HFFc6 (cell line): Measurements from ENCODE around the gene DEXI. TPM values are rescaled to one million over a fixed set of nuclear protein-coding genes. Genes with fewer than 3 reads are reported as not detected.

ENCODE experiments used
- DNase-seq: peaks from one replicate; pipeline ENCODE4 v3.0.0-alpha.2; 2018
- H3K27ac Mint-ChIP-seq: 2 replicates; pipeline ENCODE4 v1.8.0; 2020; ENCODE audit warnings: mild to moderate bottlenecking, mixed read lengths
- H3K27me3 Mint-ChIP-seq: 2 replicates; pipeline ENCODE4 v1.8.0; 2021; ENCODE audit warnings: mild to moderate bottlenecking, moderate library complexity, mixed read lengths; ENCODE audit not compliant: insufficient read depth
- H3K36me3 Mint-ChIP-seq: 2 replicates; pipeline ENCODE4 v1.8.0; 2021; ENCODE audit warnings: low read depth, mixed read lengths
- H3K4me1 Mint-ChIP-seq: 2 replicates; pipeline ENCODE4 v1.8.0; 2020; ENCODE audit warnings: low read depth, mixed read lengths
- H3K4me3 Mint-ChIP-seq: 2 replicates; pipeline ENCODE4 v1.8.0; 2020; ENCODE audit warnings: mild to moderate bottlenecking, moderate library complexity, mixed read lengths
- H3K9me3 Mint-ChIP-seq: 2 replicates; pipeline ENCODE4 v1.8.0; 2020; ENCODE audit warnings: mild to moderate bottlenecking, mixed read lengths
- CTCF ChIP-seq: fragments of 200-600 bp; sonication (generic); IDR thresholded peaks from 2 replicates; pipeline ENCODE4 v1.5.0; 2021; ENCODE audit warnings: antibody characterized with exemption, mild to moderate bottlenecking
- total RNA-seq, 6 experiments: library from RNA; stranded (reverse); fragmentation: NEBNext Ultra II Directional; extraction: Animal tissue kit (Norgen Biotek cat#: 25700); gene quantifications; 2 replicates in 1 of 6; 3 replicates in 5 of 6; pipeline ENCODE4 v1.2.3, GENCODE V29; 2021

The DEXI gene
- total RNA-seq, 6 experiments from 2014 or later = 39.3 to 49.2 (median 44.3) TPM

- no peaks in the 10 kb centered on the region for H3K4me1 Mint-ChIP-seq
- H3K4me3 Mint-ChIP-seq = no peak overlapping the region
- H3K27ac Mint-ChIP-seq = no peak overlapping the region
- no peaks in the 10 kb centered on the region for H3K36me3 Mint-ChIP-seq
- peaks cover 24% of the 10 kb centered on the region for H3K27me3 Mint-ChIP-seq
- no peak for DNase-seq
- TF ChIP-seq CTCF = no peak
- no peaks in the 10 kb centered on the region for H3K9me3 Mint-ChIP-seq
Observed at GRCh38 chr16:10896165-10896564, 46.1 kb downstream of the DEXI start.

DNA sequence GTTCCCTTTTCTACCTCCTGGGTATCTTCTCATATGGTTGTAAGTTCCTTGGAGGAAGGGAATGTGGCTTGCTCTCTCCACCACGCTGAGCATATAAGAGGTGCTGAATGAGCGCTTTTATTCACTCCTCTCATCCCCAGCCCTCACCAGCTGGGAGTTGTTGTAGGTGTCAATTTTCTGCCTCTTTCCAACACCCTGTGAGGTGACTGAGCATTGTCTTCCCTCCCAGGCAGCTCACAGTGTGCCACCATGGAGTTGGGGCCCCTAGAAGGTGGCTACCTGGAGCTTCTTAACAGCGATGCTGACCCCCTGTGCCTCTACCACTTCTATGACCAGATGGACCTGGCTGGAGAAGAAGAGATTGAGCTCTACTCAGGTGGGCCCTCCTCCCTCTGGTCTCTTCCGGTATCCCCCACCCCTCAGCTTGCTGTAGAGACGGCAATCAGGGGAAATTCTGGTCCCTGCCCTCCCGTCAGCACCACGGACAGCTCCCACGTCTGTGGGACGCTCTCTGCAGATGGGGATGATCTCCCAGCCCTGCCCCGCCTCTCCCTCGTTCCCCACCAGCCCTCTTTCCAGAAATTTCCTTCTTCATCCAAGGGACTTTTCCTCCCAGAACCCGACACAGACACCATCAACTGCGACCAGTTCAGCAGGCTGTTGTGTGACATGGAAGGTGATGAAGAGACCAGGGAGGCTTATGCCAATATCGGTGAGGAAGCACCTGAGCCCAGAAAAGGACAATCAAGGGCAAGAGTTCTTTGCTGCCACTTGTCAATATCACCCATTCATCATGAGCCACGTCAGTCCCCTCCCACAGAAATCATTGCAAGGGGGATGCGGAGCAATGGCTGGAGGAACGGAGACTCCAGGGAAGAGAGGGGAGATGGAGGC, 47.0 kb downstream of the DEXI start:
- Mint-ChIP-seq H3K36me3 (no peaks in the 10 kb centered on the region), H3K9me3 (no peaks in the 10 kb centered on the region), H3K4me3 (no peak overlapping the region), H3K27ac (no peak overlapping the region), H3K4me1 (no peaks in the 10 kb centered on the region), H3K27me3 (peaks cover 24% of the 10 kb centered on the region)
- no peak for DNase-seq
- no peak for TF ChIP-seq CTCF

DNA sequence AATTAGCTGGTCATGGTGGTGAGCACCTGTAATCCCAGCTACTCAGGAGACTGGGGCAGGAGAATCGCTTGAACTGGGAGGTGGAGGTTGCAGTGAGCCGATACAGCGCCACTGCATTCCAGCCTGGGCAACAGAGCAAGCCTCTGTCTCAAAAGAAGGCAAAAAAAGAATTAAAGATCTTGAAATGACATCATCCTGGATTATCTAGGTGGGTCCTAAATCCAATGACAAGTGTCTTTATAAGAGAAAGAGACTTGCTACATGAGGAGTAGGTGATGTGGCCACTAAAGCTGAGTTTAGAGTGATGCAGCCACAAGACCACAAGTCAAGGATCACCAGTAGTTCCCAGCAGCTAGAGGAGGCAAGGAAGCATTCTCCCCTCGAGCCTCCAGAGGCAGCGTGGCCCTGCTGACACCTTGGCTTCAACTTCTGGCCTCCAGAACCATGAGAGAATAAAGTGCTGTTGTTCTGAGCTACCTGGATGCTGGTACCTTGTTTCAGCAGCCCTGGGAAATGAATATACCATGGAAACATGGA, 49.4 kb downstream of the DEXI start:
- TF ChIP-seq CTCF = no peak
- H3K27me3 Mint-ChIP-seq = peaks cover 31% of the 10 kb centered on the region
- no peaks in the 10 kb centered on the region for H3K4me1 Mint-ChIP-seq
- H3K36me3 Mint-ChIP-seq = no peaks in the 10 kb centered on the region
- H3K9me3 Mint-ChIP-seq = no peaks in the 10 kb centered on the region
- no peak overlapping the region for H3K27ac Mint-ChIP-seq
- DNase-seq = no peak
- H3K4me3 Mint-ChIP-seq = no peak overlapping the region

GRCh38 chr16:10889855-10890254, 52.4 kb downstream of the DEXI start:
- Mint-ChIP-seq H3K4me1 (no peaks in the 10 kb centered on the region), H3K27me3 (peaks cover 32% of the 10 kb centered on the region), H3K36me3 (no peaks in the 10 kb centered on the region), H3K9me3 (no peaks in the 10 kb centered on the region), H3K27ac (no peak overlapping the region), H3K4me3 (no peak overlapping the region)
- no peak for DNase-seq
- no peak for TF ChIP-seq CTCF

DNA sequence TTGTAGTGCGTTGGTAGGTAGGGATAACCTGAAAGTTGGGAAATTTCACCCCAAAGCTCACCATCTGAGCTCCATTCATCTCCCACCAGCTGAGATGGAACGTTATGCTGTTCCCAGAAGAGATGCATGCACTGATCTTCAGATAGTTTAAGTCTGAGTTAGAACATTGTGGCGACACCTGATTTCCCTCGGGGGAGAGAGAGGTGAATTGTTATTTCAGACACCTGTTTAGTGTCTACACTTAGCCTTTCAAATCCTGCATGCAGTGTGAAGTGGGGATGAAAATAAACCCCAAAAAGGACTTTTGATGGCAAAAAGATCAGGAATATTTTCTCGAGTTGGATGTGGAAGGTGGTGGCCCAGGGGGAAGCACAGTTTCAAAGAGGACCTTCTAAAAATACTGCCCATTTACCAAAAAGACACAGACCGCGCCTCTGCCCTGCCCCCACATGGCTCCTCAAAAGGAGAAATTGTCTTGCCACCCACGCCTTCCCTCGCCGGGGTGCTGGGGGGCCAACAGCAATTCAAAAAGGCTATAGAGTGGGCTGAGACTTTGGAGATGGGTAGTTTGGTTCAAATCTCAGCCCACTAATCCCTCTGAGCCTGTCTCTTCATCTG, 53.8 kb downstream of the DEXI start:
- Mint-ChIP-seq H3K27ac (no peak overlapping the region), H3K36me3 (no peaks in the 10 kb centered on the region), H3K4me1 (no peaks in the 10 kb centered on the region), H3K9me3 (no peaks in the 10 kb centered on the region), H3K27me3 (peaks cover 44% of the 10 kb centered on the region), H3K4me3 (no peak overlapping the region)
- no peak for DNase-seq
- no peak for TF ChIP-seq CTCF
